ENCODE results near the gene KIAA0040.

- TF ChIP-seq POLR2AphosphoS5 (IDR thresholded peaks at IDR 0.05; ENCODE audit: low read depth, low read length) (no peak), EGR1 (IDR thresholded peaks at IDR 0.05; ENCODE audit: low read depth) (no peak)
- TF ChIP-seq, protein P1, sequence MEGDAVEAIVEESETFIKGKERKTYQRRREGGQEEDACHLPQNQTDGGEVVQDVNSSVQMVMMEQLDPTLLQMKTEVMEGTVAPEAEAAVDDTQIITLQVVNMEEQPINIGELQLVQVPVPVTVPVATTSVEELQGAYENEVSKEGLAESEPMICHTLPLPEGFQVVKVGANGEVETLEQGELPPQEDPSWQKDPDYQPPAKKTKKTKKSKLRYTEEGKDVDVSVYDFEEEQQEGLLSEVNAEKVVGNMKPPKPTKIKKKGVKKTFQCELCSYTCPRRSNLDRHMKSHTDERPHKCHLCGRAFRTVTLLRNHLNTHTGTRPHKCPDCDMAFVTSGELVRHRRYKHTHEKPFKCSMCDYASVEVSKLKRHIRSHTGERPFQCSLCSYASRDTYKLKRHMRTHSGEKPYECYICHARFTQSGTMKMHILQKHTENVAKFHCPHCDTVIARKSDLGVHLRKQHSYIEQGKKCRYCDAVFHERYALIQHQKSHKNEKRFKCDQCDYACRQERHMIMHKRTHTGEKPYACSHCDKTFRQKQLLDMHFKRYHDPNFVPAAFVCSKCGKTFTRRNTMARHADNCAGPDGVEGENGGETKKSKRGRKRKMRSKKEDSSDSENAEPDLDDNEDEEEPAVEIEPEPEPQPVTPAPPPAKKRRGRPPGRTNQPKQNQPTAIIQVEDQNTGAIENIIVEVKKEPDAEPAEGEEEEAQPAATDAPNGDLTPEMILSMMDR (IDR thresholded peaks at IDR 0.05 in 2 of 3, conservative IDR thresholded peaks at IDR 0.05 in 1 of 3; ENCODE audit: borderline replicate concordance in 1 of 3, insufficient read depth in 1 of 3, low read depth in 2 of 3, low read length in 2 of 3) = no peak
Measured at GRCh38 chr1:175178056-175178455, 14.5 kb downstream of the KIAA0040 start.

All from HCT116 (cell line).